Neural progenitor cell (in vitro differentiated cells): ENCODE results near the gene DLEC1. TPM values are rescaled to one million over a fixed set of nuclear protein-coding genes. Genes with fewer than 3 reads are reported as not detected.

Source experiments
- DNase-seq: peaks from one replicate; pipeline ENCODE4 v3.0.0-alpha.2; 2016; ENCODE audit warnings: low spot score
- H2AFZ ChIP-seq: fragments of 200-600 bp; sonication (generic); replicated peaks from 2 replicates; pipeline ENCODE4 v1.6.1; 2016; ENCODE audit warnings: antibody characterized with exemption
- H3F3A ChIP-seq: fragments of 200-600 bp; sonication (generic); 2 replicates; pipeline ENCODE4 v1.6.1; 2016; ENCODE audit warnings: antibody characterized with exemption, low read depth
- H3K27ac ChIP-seq: fragments of 200-600 bp; sonication (generic); 2 replicates; pipeline ENCODE4 v1.5.1; 2016; ENCODE audit warnings: mild to moderate bottlenecking
- H3K27me3 ChIP-seq: fragments of 200-600 bp; sonication (generic); 2 replicates; pipeline ENCODE4 v1.6.1; 2016; ENCODE audit warnings: mild to moderate bottlenecking, moderate library complexity
- H3K36me3 ChIP-seq: fragments of 200-600 bp; sonication (generic); 2 replicates; pipeline ENCODE4 v1.5.1; 2016
- H3K4me1 ChIP-seq: fragments of 200-600 bp; sonication (generic); 2 replicates; pipeline ENCODE4 v1.6.1; 2016; ENCODE audit warnings: mixed run types
- H3K4me2 ChIP-seq: fragments of 200-600 bp; sonication (generic); 2 replicates; pipeline ENCODE4 v1.6.1; 2016
- H3K4me3 ChIP-seq: fragments of 200-600 bp; sonication (generic); 2 replicates; pipeline ENCODE4 v1.5.1; 2016
- H3K79me2 ChIP-seq: fragments of 200-600 bp; sonication (generic); 2 replicates; pipeline ENCODE4 v1.6.1; 2016; ENCODE audit warnings: low read depth
- H3K9ac ChIP-seq: fragments of 200-600 bp; sonication (generic); 2 replicates; pipeline ENCODE4 v1.6.1; 2016
- H3K9me3 ChIP-seq: fragments of 200-600 bp; sonication (generic); 2 replicates; pipeline ENCODE4 v1.5.1; 2016; ENCODE audit warnings: low read depth
- H4K20me1 ChIP-seq: fragments of 200-600 bp; sonication (generic); 2 replicates; pipeline ENCODE4 v1.6.1; 2016; ENCODE audit warnings: low read depth
- H3K27ac Mint-ChIP-seq: 3 replicates; pipeline ENCODE4 v1.8.0; 2021; ENCODE audit warnings: mixed read lengths
- H3K27me3 Mint-ChIP-seq: 2 replicates; pipeline ENCODE4 v1.8.0; 2022; ENCODE audit warnings: low read depth, mild to moderate bottlenecking, inconsistent platforms, moderate library complexity, mixed read lengths; ENCODE audit not compliant: insufficient read depth
- H3K36me3 Mint-ChIP-seq: 3 replicates; pipeline ENCODE4 v1.8.0; 2021; ENCODE audit warnings: mixed read lengths
- H3K4me1 Mint-ChIP-seq: 3 replicates; pipeline ENCODE4 v1.8.0; 2021; ENCODE audit warnings: mixed read lengths
- H3K4me3 Mint-ChIP-seq: 3 replicates; pipeline ENCODE4 v1.8.0; 2021; ENCODE audit warnings: mild to moderate bottlenecking, moderate library complexity, mixed read lengths
- H3K9me3 Mint-ChIP-seq: 3 replicates; pipeline ENCODE4 v1.8.0; 2020; ENCODE audit warnings: mixed read lengths
- CTCF ChIP-seq: fragments of 200-600 bp; sonication (generic); IDR thresholded peaks from 2 replicates; pipeline ENCODE4 v1.5.1; 2017; ENCODE audit warnings: antibody characterized with exemption, mild to moderate bottlenecking
- EZH2 ChIP-seq: fragments of 200-600 bp; sonication (generic); IDR thresholded peaks from 2 replicates; pipeline ENCODE4 v1.6.1; 2017; ENCODE audit warnings: antibody characterized with exemption, mild to moderate bottlenecking, moderate library complexity
- EZH2phosphoT487 ChIP-seq: fragments of 200-600 bp; sonication (generic); IDR thresholded peaks from 2 replicates; pipeline ENCODE4 v1.6.1; 2017; ENCODE audit warnings: antibody characterized with exemption
- total RNA-seq: library from RNA; depleted of rRNA; stranded (reverse); fragments of >200 nt; gene quantifications from 2 replicates; pipeline ENCODE4 v1.2.3, GENCODE V29; 2015; ENCODE audit warnings: low replicate concordance

DLEC1 gene
- total RNA-seq, 1 donor from 2014 or later: 0.60 TPM

GRCh38 chr3:38020342-38020726 is 18.7 kb upstream of the DLEC1 start:
- H3K27me3 ChIP-seq: peaks cover 5% of the 10 kb centered on the region
- Mint-ChIP-seq H3K27ac (no peak overlapping the region), H3K9me3 (no peaks in the 10 kb centered on the region), H3K4me1 (peaks cover 5% of the 10 kb centered on the region), H3K36me3 (peaks cover 13% of the 10 kb centered on the region), H3K4me3 (no peak overlapping the region), H3K27me3 (peaks cover 7% of the 10 kb centered on the region)
- peaks cover 41% of the 10 kb centered on the region for H4K20me1 ChIP-seq
- no peak overlapping the region for H3K4me2 ChIP-seq
- no peak overlapping the region for H3K9ac ChIP-seq
- no peak overlapping the region for H3K4me3 ChIP-seq
- peaks cover 8% of the 10 kb centered on the region for H3F3A ChIP-seq
- peaks cover 10% of the 10 kb centered on the region for H3K79me2 ChIP-seq
- no peak for DNase-seq
- no peak overlapping the region for H2AFZ ChIP-seq
- H3K4me1 ChIP-seq: no peaks in the 10 kb centered on the region
- H3K36me3 ChIP-seq: no peaks in the 10 kb centered on the region
- TF ChIP-seq EZH2 (no peak), EZH2phosphoT487 (no peak), CTCF (no peak)
- H3K9me3 ChIP-seq: no peaks in the 10 kb centered on the region
- H3K27ac ChIP-seq: no peak overlapping the region

GRCh38 chr3:38021196-38021595 is 17.8 kb upstream of the DLEC1 start:
- Histone ChIP-seq H2AFZ (no peak overlapping the region), H3K4me1 (no peaks in the 10 kb centered on the region), H3K9ac (no peak overlapping the region), H3K79me2 (peaks cover 10% of the 10 kb centered on the region), H3K36me3 (no peaks in the 10 kb centered on the region), H3K27me3 (peaks cover 14% of the 10 kb centered on the region), H3F3A (peaks cover 8% of the 10 kb centered on the region), H4K20me1 (peaks cover 50% of the 10 kb centered on the region), H3K9me3 (no peaks in the 10 kb centered on the region), H3K4me3 (no peak overlapping the region), H3K4me2 (no peak overlapping the region), H3K27ac (no peak overlapping the region)
- Mint-ChIP-seq H3K27me3 (peaks cover 7% of the 10 kb centered on the region), H3K36me3 (peaks cover 6% of the 10 kb centered on the region), H3K4me1 (peaks cover 11% of the 10 kb centered on the region), H3K27ac (peak overlapping the region; percentile 21), H3K9me3 (no peaks in the 10 kb centered on the region), H3K4me3 (no peak overlapping the region)
- no peak for DNase-seq
- TF ChIP-seq EZH2phosphoT487 (no peak), EZH2 (no peak), CTCF (no peak)

- Histone ChIP-seq H3F3A (peaks cover 8% of the 10 kb centered on the region), H2AFZ (no peak overlapping the region), H4K20me1 (peaks cover 61% of the 10 kb centered on the region), H3K9ac (no peak overlapping the region), H3K4me2 (no peak overlapping the region), H3K9me3 (no peaks in the 10 kb centered on the region), H3K4me3 (no peak overlapping the region), H3K27me3 (peaks cover 25% of the 10 kb centered on the region), H3K4me1 (no peaks in the 10 kb centered on the region), H3K27ac (no peak overlapping the region), H3K36me3 (no peaks in the 10 kb centered on the region), H3K79me2 (peaks cover 10% of the 10 kb centered on the region)
- Mint-ChIP-seq H3K27ac (no peak overlapping the region), H3K4me3 (no peak overlapping the region), H3K9me3 (no peaks in the 10 kb centered on the region), H3K4me1 (peaks cover 11% of the 10 kb centered on the region), H3K27me3 (peaks cover 8% of the 10 kb centered on the region), H3K36me3 (no peaks in the 10 kb centered on the region)
- TF ChIP-seq EZH2phosphoT487 (no peak), EZH2 (no peak), CTCF (no peak)
- no peak for DNase-seq
These were observed 16.7 kb upstream of the DLEC1 start for GRCh38 chr3:38022301-38022700.
